Measurements from ENCODE around the gene SRBD1.

The SRBD1 gene

DNA sequence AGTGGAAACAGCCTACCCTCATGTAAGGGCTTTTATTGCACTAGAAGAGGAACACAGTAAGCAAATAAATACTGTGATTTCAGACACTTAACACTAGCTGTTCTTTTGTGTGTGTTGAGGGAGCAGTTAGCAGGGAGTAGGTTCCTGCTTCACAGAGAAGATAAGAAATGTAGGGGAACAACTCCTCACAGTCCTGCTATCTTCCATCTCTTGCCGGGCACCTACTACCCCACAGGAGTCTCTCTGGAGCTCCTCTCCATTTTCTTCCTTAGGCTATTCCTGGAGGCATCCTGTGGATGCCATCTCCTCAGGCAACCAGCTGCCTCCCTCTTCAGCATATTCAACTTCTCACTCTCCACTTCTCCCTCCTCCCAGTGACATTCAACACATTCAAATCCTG lies 145.0 kb downstream of the SRBD1 start:
- no peaks in the 10 kb centered on the region for H3K27me3 ChIP-seq (ENCODE audit: low read depth, low read length)
- no peaks in the 10 kb centered on the region for H3K79me2 ChIP-seq (ENCODE audit: low read length)
- H3K27ac ChIP-seq (ENCODE audit: low read length): no peak overlapping the region
- no peak overlapping the region for H2AFZ ChIP-seq (ENCODE audit: low read depth, low read length)
- H3K4me2 ChIP-seq (ENCODE audit: low read length): no peak overlapping the region
- H3K4me1 ChIP-seq (ENCODE audit: low read length): peaks cover 6% of the 10 kb centered on the region
- H3K4me3 ChIP-seq (ENCODE audit: low read length): no peak overlapping the region
- no peaks in the 10 kb centered on the region for H4K20me1 ChIP-seq (ENCODE audit: insufficient read depth, low read length)
- no peaks in the 10 kb centered on the region for H3K36me3 ChIP-seq (replicated peaks; ENCODE audit: low read depth, low read length)
- TF ChIP-seq, protein P1, sequence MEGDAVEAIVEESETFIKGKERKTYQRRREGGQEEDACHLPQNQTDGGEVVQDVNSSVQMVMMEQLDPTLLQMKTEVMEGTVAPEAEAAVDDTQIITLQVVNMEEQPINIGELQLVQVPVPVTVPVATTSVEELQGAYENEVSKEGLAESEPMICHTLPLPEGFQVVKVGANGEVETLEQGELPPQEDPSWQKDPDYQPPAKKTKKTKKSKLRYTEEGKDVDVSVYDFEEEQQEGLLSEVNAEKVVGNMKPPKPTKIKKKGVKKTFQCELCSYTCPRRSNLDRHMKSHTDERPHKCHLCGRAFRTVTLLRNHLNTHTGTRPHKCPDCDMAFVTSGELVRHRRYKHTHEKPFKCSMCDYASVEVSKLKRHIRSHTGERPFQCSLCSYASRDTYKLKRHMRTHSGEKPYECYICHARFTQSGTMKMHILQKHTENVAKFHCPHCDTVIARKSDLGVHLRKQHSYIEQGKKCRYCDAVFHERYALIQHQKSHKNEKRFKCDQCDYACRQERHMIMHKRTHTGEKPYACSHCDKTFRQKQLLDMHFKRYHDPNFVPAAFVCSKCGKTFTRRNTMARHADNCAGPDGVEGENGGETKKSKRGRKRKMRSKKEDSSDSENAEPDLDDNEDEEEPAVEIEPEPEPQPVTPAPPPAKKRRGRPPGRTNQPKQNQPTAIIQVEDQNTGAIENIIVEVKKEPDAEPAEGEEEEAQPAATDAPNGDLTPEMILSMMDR (IDR thresholded peaks at IDR 0.05; ENCODE audit: low read depth, low read length): no peak
- no peak for TF ChIP-seq EZH2phosphoT487 (IDR thresholded peaks at IDR 0.05; ENCODE audit: low read depth)
- no peaks in the 10 kb centered on the region for H3K9me3 ChIP-seq (ENCODE audit: insufficient read depth, low read length)
- H3K9ac ChIP-seq (ENCODE audit: low read length): no peak overlapping the region

DNA sequence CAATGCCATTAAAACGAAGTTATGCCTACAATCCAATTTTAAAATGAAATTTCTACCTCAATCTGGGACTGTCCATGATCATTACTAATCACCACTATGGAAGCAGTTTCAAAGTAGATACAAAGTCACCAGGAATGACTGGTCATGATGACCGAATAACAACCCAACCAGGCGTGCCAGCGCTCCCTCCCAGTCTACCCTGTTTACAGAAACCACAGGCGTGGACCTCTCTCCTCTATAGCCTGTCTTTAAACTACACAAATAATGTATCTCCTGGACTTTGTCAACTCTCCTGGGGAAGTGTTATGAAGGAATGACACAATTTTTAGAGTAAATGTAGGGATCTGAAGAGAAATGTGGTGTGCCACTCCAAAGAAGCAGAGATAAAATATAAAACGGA lies 150.2 kb downstream of the SRBD1 start:
- Histone ChIP-seq H3K4me2 (ENCODE audit: low read length) (no peak overlapping the region), H3K27ac (ENCODE audit: low read length) (no peak overlapping the region), H3K27me3 (ENCODE audit: low read depth, low read length) (no peaks in the 10 kb centered on the region), H4K20me1 (ENCODE audit: insufficient read depth, low read length) (no peaks in the 10 kb centered on the region), H2AFZ (ENCODE audit: low read depth, low read length) (no peak overlapping the region), H3K9ac (ENCODE audit: low read length) (no peak overlapping the region), H3K4me3 (ENCODE audit: low read length) (no peak overlapping the region), H3K4me1 (ENCODE audit: low read length) (no peaks in the 10 kb centered on the region), H3K36me3 (replicated peaks; ENCODE audit: low read depth, low read length) (no peaks in the 10 kb centered on the region), H3K9me3 (ENCODE audit: insufficient read depth, low read length) (no peaks in the 10 kb centered on the region), H3K79me2 (ENCODE audit: low read length) (no peaks in the 10 kb centered on the region)
- TF ChIP-seq, protein P1 (IDR thresholded peaks at IDR 0.05; ENCODE audit: low read depth, low read length): no peak
- TF ChIP-seq EZH2phosphoT487 (IDR thresholded peaks at IDR 0.05; ENCODE audit: low read depth): no peak

DNA sequence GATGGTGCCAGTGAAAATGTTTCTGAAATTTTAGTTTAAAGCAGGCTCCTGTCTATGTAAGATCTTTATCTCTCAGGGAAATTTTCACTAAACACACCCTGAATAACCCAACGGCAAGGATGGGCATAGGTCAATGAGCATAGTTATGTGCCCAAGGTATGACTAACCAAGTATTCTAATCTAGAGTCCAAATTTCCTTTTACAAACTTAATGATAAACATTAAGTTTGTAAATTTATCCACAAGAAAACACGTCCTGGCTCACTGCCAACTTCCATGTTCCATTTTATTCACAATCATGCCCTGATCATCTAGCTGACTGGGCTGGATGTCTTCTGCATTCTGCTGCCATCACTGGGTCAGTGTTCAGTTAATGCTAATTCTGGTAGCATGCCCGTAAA lies 151.2 kb downstream of the SRBD1 start:
- no peak overlapping the region for H3K27ac ChIP-seq (ENCODE audit: low read length)
- H3K4me2 ChIP-seq (ENCODE audit: low read length): no peak overlapping the region
- no peaks in the 10 kb centered on the region for H3K36me3 ChIP-seq (replicated peaks; ENCODE audit: low read depth, low read length)
- no peaks in the 10 kb centered on the region for H3K27me3 ChIP-seq (ENCODE audit: low read depth, low read length)
- H3K4me1 ChIP-seq (ENCODE audit: low read length): no peaks in the 10 kb centered on the region
- no peak overlapping the region for H2AFZ ChIP-seq (ENCODE audit: low read depth, low read length)
- H3K79me2 ChIP-seq (ENCODE audit: low read length): no peaks in the 10 kb centered on the region
- H3K9ac ChIP-seq (ENCODE audit: low read length): no peak overlapping the region
- H4K20me1 ChIP-seq (ENCODE audit: insufficient read depth, low read length): no peaks in the 10 kb centered on the region
- no peak for TF ChIP-seq EZH2phosphoT487 (IDR thresholded peaks at IDR 0.05; ENCODE audit: low read depth)
- TF ChIP-seq, protein P1 (IDR thresholded peaks at IDR 0.05; ENCODE audit: low read depth, low read length): no peak
- no peaks in the 10 kb centered on the region for H3K9me3 ChIP-seq (ENCODE audit: insufficient read depth, low read length)
- H3K4me3 ChIP-seq (ENCODE audit: low read length): no peak overlapping the region

DNA sequence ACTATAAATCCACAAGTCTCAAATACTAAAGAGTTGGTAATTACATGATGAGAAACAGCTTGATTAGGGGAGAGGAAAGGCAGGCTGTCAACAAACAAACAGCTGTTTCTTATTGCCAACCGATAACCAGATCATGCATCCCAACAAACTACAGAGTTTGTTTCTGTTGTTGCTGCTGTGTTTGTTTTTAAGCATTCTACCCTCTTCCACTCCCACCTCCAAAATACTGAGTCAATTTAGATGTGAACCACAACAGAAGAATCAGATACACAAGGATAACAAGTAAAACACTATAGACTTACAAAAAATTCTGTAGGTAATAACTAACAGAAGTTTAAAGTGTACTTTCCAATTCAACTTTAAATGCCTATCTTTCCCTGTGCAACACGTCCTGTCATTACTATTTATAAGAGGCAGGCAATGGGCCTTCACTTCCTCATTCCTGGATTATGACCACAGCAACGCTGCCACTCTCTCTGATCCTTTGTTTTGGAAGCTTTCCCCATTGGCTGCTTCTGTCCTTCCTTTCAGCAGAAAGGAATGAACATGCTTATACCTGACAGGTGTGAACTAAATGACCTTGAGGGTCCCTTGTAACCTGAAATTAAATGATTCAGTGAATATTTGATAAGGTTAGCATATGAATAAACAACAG lies 152.0 kb downstream of the SRBD1 start:
- Histone ChIP-seq H4K20me1 (ENCODE audit: insufficient read depth, low read length) (no peaks in the 10 kb centered on the region), H3K27ac (ENCODE audit: low read length) (no peak overlapping the region), H3K27me3 (ENCODE audit: low read depth, low read length) (no peaks in the 10 kb centered on the region), H3K9me3 (ENCODE audit: insufficient read depth, low read length) (no peaks in the 10 kb centered on the region), H3K4me1 (ENCODE audit: low read length) (no peaks in the 10 kb centered on the region), H2AFZ (ENCODE audit: low read depth, low read length) (no peak overlapping the region), H3K9ac (ENCODE audit: low read length) (no peak overlapping the region), H3K36me3 (replicated peaks; ENCODE audit: low read depth, low read length) (no peaks in the 10 kb centered on the region), H3K4me2 (ENCODE audit: low read length) (no peak overlapping the region), H3K79me2 (ENCODE audit: low read length) (no peaks in the 10 kb centered on the region), H3K4me3 (ENCODE audit: low read length) (no peak overlapping the region)
- TF ChIP-seq, protein P1 (IDR thresholded peaks at IDR 0.05; ENCODE audit: low read depth, low read length): no peak
- TF ChIP-seq EZH2phosphoT487 (IDR thresholded peaks at IDR 0.05; ENCODE audit: low read depth): no peak

Data from OCI-LY3 (cell line).